Measurements from ENCODE around the gene IQCN. TPM values are rescaled to one million over a fixed set of nuclear protein-coding genes. Genes with fewer than 3 reads are reported as not detected.

IQCN gene
- total RNA-seq, 2 donors from 2014 or later, result 8.7 to 29.2 TPM

DNA sequence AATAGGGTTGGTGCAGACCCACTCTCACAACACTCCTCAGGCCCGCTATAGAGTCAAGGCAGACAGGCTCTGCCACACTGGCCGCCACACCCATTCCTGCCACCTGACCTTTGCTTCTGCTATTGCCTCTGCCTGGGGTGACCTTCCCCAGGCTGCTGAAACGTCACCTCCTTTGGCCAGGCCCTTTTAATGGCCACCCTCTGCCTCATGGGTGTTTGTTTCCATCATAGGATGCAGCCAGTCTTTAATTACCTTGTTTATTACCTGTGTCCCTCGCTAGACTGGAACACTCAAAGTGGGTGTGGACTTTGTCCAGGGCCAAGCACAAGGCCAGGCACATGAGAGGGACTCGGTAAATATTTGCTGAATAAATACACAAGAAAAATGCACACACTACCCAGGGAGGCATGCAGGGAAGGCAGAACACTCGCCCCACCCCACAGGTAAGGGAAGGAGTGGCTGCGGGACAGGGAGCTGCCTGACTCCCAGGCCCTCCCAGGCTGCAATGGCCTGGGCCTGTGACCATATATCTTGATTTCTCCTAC, 45.4 kb upstream of the IQCN start:
- H3K9me3 ChIP-seq, result no peaks in the 10 kb centered on the region
- H3K27ac ChIP-seq, result no peak overlapping the region
- no peak for ATAC-seq (ENCODE audit: insufficient number of reproducible peaks, low FRiP score, low read depth)
- no peak for DNase-seq (ENCODE audit: low spot score)
- H3K4me1 ChIP-seq (ENCODE audit: control insufficient read depth in 1 of 2, low read depth in 2 of 2), result peaks cover 16 to 32% of the 10 kb centered on the region in 2 donors
- no peaks in the 10 kb centered on the region for H3K27me3 ChIP-seq (replicated peaks; ENCODE audit: insufficient read depth)
- no peak overlapping the region for H3K4me3 ChIP-seq
- H3K36me3 ChIP-seq, result no peaks in the 10 kb centered on the region
- TF ChIP-seq, protein P1, sequence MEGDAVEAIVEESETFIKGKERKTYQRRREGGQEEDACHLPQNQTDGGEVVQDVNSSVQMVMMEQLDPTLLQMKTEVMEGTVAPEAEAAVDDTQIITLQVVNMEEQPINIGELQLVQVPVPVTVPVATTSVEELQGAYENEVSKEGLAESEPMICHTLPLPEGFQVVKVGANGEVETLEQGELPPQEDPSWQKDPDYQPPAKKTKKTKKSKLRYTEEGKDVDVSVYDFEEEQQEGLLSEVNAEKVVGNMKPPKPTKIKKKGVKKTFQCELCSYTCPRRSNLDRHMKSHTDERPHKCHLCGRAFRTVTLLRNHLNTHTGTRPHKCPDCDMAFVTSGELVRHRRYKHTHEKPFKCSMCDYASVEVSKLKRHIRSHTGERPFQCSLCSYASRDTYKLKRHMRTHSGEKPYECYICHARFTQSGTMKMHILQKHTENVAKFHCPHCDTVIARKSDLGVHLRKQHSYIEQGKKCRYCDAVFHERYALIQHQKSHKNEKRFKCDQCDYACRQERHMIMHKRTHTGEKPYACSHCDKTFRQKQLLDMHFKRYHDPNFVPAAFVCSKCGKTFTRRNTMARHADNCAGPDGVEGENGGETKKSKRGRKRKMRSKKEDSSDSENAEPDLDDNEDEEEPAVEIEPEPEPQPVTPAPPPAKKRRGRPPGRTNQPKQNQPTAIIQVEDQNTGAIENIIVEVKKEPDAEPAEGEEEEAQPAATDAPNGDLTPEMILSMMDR (IDR thresholded peaks at IDR 0.05), result no peak

GRCh38 chr19:18317961-18318800, 43.9 kb upstream of the IQCN start:
- Histone ChIP-seq H3K27me3 (replicated peaks; ENCODE audit: insufficient read depth) (no peaks in the 10 kb centered on the region), H3K9me3 (no peaks in the 10 kb centered on the region), H3K4me1 (ENCODE audit: control insufficient read depth in 1 of 2, low read depth in 2 of 2) (peaks cover 16 to 33% of the 10 kb centered on the region in 2 donors), H3K4me3 (no peak overlapping the region), H3K36me3 (no peaks in the 10 kb centered on the region), H3K27ac (peak overlapping the region in 1 of 2 donors; percentile 20)
- TF ChIP-seq, protein P1 (IDR thresholded peaks at IDR 0.05), result no peak
- ATAC-seq (ENCODE audit: insufficient number of reproducible peaks, low FRiP score, low read depth) (no peak), DNase-seq (ENCODE audit: low spot score) (no peak)

- H3K36me3 ChIP-seq, result no peaks in the 10 kb centered on the region
Measured at GRCh38 chr19:18313398-18313797, 39.1 kb upstream of the IQCN start.

DNA sequence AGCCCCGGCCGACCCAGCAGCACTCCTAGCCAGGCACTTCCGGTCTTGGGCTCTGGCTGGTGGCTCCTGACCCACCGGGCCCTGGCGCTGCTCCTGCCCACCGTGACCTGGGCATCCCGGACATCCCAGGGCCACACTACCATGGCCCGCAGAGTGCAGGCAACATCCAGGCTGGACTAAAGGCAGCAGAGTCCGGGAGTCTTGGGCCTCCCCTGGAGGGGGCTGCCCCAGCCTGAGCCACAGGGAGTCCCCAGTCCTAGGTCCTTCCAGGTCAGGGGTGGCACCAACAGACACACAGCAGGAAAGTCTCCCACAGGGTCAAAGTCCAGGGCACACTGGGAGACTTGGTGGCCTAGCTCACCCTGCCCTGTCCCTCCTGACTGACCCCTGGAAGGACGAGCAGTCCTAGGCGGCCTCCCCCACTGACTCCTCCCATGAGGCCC, 37.9 kb upstream of the IQCN start:
- Histone ChIP-seq H3K4me3 (no peak overlapping the region), H3K27ac (no peak overlapping the region), H3K4me1 (ENCODE audit: control insufficient read depth in 1 of 2, low read depth in 2 of 2) (peaks cover 17 to 53% of the 10 kb centered on the region in 2 donors), H3K27me3 (replicated peaks; ENCODE audit: insufficient read depth) (no peaks in the 10 kb centered on the region), H3K36me3 (no peaks in the 10 kb centered on the region), H3K9me3 (no peaks in the 10 kb centered on the region)
- ATAC-seq (ENCODE audit: insufficient number of reproducible peaks, low FRiP score, low read depth) (no peak), DNase-seq (ENCODE audit: low spot score) (no peak)
- TF ChIP-seq, protein P1 (IDR thresholded peaks at IDR 0.05), result no peak

More at GRCh38 chr19:18313398-18313797, 39.1 kb upstream of the IQCN start:
- ATAC-seq (ENCODE audit: insufficient number of reproducible peaks, low FRiP score, low read depth) (no peak), DNase-seq (ENCODE audit: low spot score) (no peak)
- H3K4me1 ChIP-seq (ENCODE audit: control insufficient read depth in 1 of 2, low read depth in 2 of 2), result peaks cover 5 to 40% of the 10 kb centered on the region in 2 donors
- peak overlapping the region; percentile 66 to 67 for H3K27ac ChIP-seq
- no peaks in the 10 kb centered on the region for H3K27me3 ChIP-seq (replicated peaks; ENCODE audit: insufficient read depth)
- H3K4me3 ChIP-seq, result no peak overlapping the region
- TF ChIP-seq, protein P1 (IDR thresholded peaks at IDR 0.05), result no peak
- no peaks in the 10 kb centered on the region for H3K9me3 ChIP-seq

DNA sequence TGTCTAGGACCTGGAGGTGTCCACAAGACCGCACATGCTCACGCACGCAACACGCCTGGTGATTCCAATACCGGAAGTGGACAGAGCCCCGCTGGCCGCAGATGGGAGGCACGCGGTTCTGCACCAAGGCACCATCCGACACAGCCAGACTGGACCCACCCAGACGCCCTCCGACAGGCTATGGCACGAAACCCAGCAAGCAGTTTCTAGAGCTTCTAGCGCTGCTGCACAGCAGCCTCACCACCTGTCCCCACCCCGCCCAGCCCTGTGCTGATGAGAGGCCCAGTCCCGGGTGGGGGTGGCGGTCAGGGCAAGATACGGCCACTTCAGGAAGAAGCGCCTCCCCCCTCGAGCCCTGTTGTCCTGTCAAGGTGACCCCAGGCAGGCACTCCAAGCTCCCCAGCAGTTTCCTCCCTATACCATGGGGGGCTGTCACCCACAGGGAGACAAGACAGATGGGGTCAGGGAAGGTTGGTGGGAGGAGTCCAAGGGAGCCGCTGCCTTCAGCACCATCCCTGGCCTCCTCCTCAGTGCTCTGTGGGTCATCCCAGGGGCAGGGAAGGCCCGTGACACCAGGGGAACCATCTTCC, 37.3 kb upstream of the IQCN start:
- ATAC-seq (ENCODE audit: insufficient number of reproducible peaks, low FRiP score, low read depth), result no peak
- TF ChIP-seq, protein P1 (IDR thresholded peaks at IDR 0.05), result no peak

More for the DNA sequence above, 37.3 kb upstream of the IQCN start:
- Histone ChIP-seq H3K4me3 (no peak overlapping the region), H3K9me3 (no peaks in the 10 kb centered on the region), H3K27me3 (replicated peaks; ENCODE audit: insufficient read depth) (no peaks in the 10 kb centered on the region), H3K4me1 (ENCODE audit: control insufficient read depth in 1 of 2, low read depth in 2 of 2) (peaks cover 19 to 58% of the 10 kb centered on the region in 2 donors), H3K27ac (no peak overlapping the region), H3K36me3 (no peaks in the 10 kb centered on the region)
- no peak for DNase-seq (ENCODE audit: low spot score)

All from thoracic aorta (tissue), 2 donors.